HCT116 (cell line): Measurements from ENCODE around the gene PRLH. TPM values are rescaled to one million over a fixed set of nuclear protein-coding genes. Genes with fewer than 3 reads are reported as not detected.

Experiments
- ATAC-seq: fragments of 200-7000 bp; cut with Tn5 transposase; 2 replicates; pipeline ENCODE4 v1.9.1; 2020; ENCODE audit warnings: mild to moderate bottlenecking, moderate library complexity
- BruUV-seq: library from RNA; stranded (reverse); fragments of 400-500 nt; replicated peaks from 2 replicates; lab custom pipeline; 2021; lab: Mats Ljungman, UMichigan
- CTCF ChIA-PET: fragments of 300-600 bp; sonication (Branson Sonifier 250); formaldehyde crosslinking; loops from one replicate; lab custom pipeline; 2021; ENCODE audit warnings: antibody characterized with exemption; lab: Charles Lee
- POLR2A ChIA-PET: fragments of 300-600, 350-600 bp; sonication (Branson Sonifier 250); formaldehyde crosslinking; loops from one replicate; lab custom pipeline; 2021; ENCODE audit warnings: antibody characterized with exemption; lab: Charles Lee
- RAD21 ChIA-PET, 2 experiments: fragments of 300-600 bp; sonication (Branson Sonifier 250); formaldehyde crosslinking; loops; one replicate each; lab custom pipeline; 2023; ENCODE audit warnings: low total read pairs in 2 of 2; ENCODE audit not compliant: uncharacterized antibody in 2 of 2, unreplicated experiment in 2 of 2, low non-redundant PET in 1 of 2; lab: Charles Lee
- DNase-seq: peaks from one replicate; pipeline ENCODE4 v3.0.0-alpha.2; 2010; ENCODE audit warnings: low read depth, low spot score
- H2AFZ ChIP-seq: fragments of 200-600 bp; shearing (Covaris generic), sonication (generic); 2 replicates; pipeline ENCODE4 v1.6.1; 2017; ENCODE audit warnings: low read depth, mixed run types, mixed read lengths, antibody characterized with exemption, low read length; ENCODE audit not compliant: poor library complexity, severe bottlenecking
- H3K27ac ChIP-seq: 2 replicates; pipeline ENCODE4 v1.5.1; 2012; ENCODE audit warnings: low read depth, low read length
- H3K27me3 ChIP-seq: fragments of 200-600 bp; sonication (generic); 2 replicates; pipeline ENCODE4 v1.6.1; 2016; ENCODE audit warnings: mixed run types, low read length, mixed read lengths; ENCODE audit not compliant: insufficient read depth
- H3K36me3 ChIP-seq, 2 experiments: fragments of 200-500 bp in 1 of 2; fragments of 200-600 bp in 1 of 2; sonication (Bioruptor generic) in 1 of 2; sonication (generic) in 1 of 2; 2 replicates each; pipeline versions ENCODE4 v1.5.1 to v1.6.1; 2014 to 2016; ENCODE audit warnings: low read length in 2 of 2, inconsistent platforms in 1 of 2, mixed read lengths in 1 of 2, mixed run types in 1 of 2; ENCODE audit not compliant: insufficient read depth in 2 of 2, control insufficient read depth in 1 of 2
- H3K4me1 ChIP-seq, 2 experiments: fragments of 200-600 bp in 1 of 2; sonication (generic) in 1 of 2; 2 replicates each; pipeline versions ENCODE4 v1.5.1 to v1.6.1; 2012 to 2017; ENCODE audit warnings: low read length in 2 of 2, inconsistent platforms in 1 of 2, mild to moderate bottlenecking in 1 of 2, mixed read lengths in 1 of 2, mixed run types in 1 of 2, moderate library complexity in 1 of 2; ENCODE audit not compliant: insufficient read depth in 2 of 2, control insufficient read depth in 1 of 2
- H3K4me2 ChIP-seq: fragments of 200-600 bp; sonication (generic); 2 replicates; pipeline ENCODE4 v1.6.1; 2017; ENCODE audit warnings: mixed run types, low read length, mixed read lengths
- H3K4me3 ChIP-seq, 2 experiments: fragments of 200-600 bp in 1 of 2; sonication (generic) in 1 of 2; replicated peaks in 1 of 2; 2 replicates each; pipeline ENCODE4 v1.5.1; 2011 to 2016; ENCODE audit warnings: low read length in 2 of 2, control low read depth in 1 of 2, low read depth in 1 of 2, mild to moderate bottlenecking in 1 of 2, mixed read lengths in 1 of 2, mixed run types in 1 of 2
- H3K79me2 ChIP-seq: fragments of 200-600 bp; sonication (generic); 2 replicates; pipeline ENCODE4 v1.6.1; 2017; ENCODE audit warnings: mild to moderate bottlenecking, mixed run types, low read length, moderate library complexity, mixed read lengths; ENCODE audit not compliant: insufficient read depth
- H3K9ac ChIP-seq: fragments of 200-600 bp; sonication (generic); 2 replicates; pipeline ENCODE4 v1.6.1; 2016; ENCODE audit warnings: low read length, mixed read lengths
- H3K9me2 ChIP-seq: fragments of 200-600 bp; sonication (generic), shearing (Covaris generic); 2 replicates; pipeline ENCODE4 v1.6.1; 2017; ENCODE audit warnings: mixed run types, mild to moderate bottlenecking, moderate library complexity; ENCODE audit not compliant: insufficient read depth
- H3K9me3 ChIP-seq, 2 experiments: fragments of 200-500 bp in 1 of 2; fragments of 200-600 bp in 1 of 2; sonication (Bioruptor generic) in 1 of 2; sonication (generic) in 1 of 2; 2 replicates each; pipeline ENCODE4 v1.6.1; 2014 to 2017; ENCODE audit warnings: low read length in 2 of 2, mixed read lengths in 2 of 2, inconsistent platforms in 1 of 2, low read depth in 1 of 2, mild to moderate bottlenecking in 1 of 2, mixed run types in 1 of 2, moderate library complexity in 1 of 2; ENCODE audit not compliant: control insufficient read depth in 1 of 2, insufficient read depth in 1 of 2
- H4K20me1 ChIP-seq: fragments of 200-600 bp; sonication (generic), shearing (Covaris generic); 2 replicates; pipeline ENCODE4 v1.6.1; 2017; ENCODE audit warnings: mixed run types, mild to moderate bottlenecking, moderate library complexity; ENCODE audit not compliant: insufficient read depth
- CBX3 ChIP-seq: IDR thresholded peaks from 2 replicates; pipeline ENCODE4 v1.6.1; 2012; ENCODE audit warnings: low read depth
- CEBPB ChIP-seq: IDR thresholded peaks from 2 replicates; pipeline ENCODE4 v1.6.1; 2012; ENCODE audit warnings: low read depth
- EGR1 ChIP-seq: IDR thresholded peaks from 2 replicates; pipeline ENCODE4 v1.6.1; 2012; ENCODE audit warnings: low read depth
- ELF1 ChIP-seq: IDR thresholded peaks from 2 replicates; pipeline ENCODE4 v1.6.1; 2012; ENCODE audit warnings: low read depth, borderline replicate concordance
- EZH2 ChIP-seq: fragments of 200-600 bp; sonication (generic); IDR thresholded peaks from 2 replicates; pipeline ENCODE4 v1.6.1; 2017; ENCODE audit warnings: antibody characterized with exemption, mixed run types
- EZH2phosphoT487 ChIP-seq: fragments of 200-600 bp; IDR thresholded peaks from 2 replicates; pipeline ENCODE4 v1.6.1; 2018; ENCODE audit warnings: antibody characterized with exemption, borderline replicate concordance
- FOSL1 ChIP-seq: IDR thresholded peaks from 2 replicates; pipeline ENCODE4 v1.6.1; 2012; ENCODE audit warnings: low read depth
- JUND ChIP-seq: IDR thresholded peaks from 2 replicates; pipeline ENCODE4 v1.6.1; 2012
- MAX ChIP-seq: IDR thresholded peaks from 2 replicates; pipeline ENCODE4 v1.6.1; 2012
- POLR2A ChIP-seq: IDR thresholded peaks from 2 replicates; pipeline ENCODE4 v1.7.0; 2011; ENCODE audit warnings: borderline replicate concordance; ENCODE audit not compliant: insufficient read depth, insufficient read length; ENCODE audit errors: extremely low read depth
- POLR2AphosphoS5 ChIP-seq: IDR thresholded peaks from 2 replicates; pipeline ENCODE4 v1.6.1; 2011; ENCODE audit warnings: mild to moderate bottlenecking, low read depth, low read length, moderate library complexity
- RAD21 ChIP-seq: IDR thresholded peaks from 2 replicates; pipeline ENCODE4 v1.6.1; 2012; ENCODE audit warnings: low read depth, mild to moderate bottlenecking
- SIN3A ChIP-seq: IDR thresholded peaks from 2 replicates; pipeline ENCODE4 v1.6.1; 2012; ENCODE audit warnings: low read depth
- SP1 ChIP-seq: IDR thresholded peaks from 2 replicates; pipeline ENCODE4 v1.6.1; 2012; ENCODE audit warnings: low read depth
- SRF ChIP-seq: IDR thresholded peaks from 2 replicates; pipeline ENCODE4 v1.6.1; 2012; ENCODE audit warnings: low read depth
- ZFX ChIP-seq: fragments of 450-650 bp; IDR thresholded peaks from 2 replicates; pipeline ENCODE4 v1.6.1; 2017
- intact Hi-C: fragments of 100-400 bp; cut with micrococcal nuclease; formaldehyde crosslinking; loops from 2 replicates; pipeline ENCODE4 v1.10.0; 2022
- total RNA-seq: library from RNA; stranded (reverse); gene quantifications from one replicate; pipeline ENCODE4 v1.2.1, GENCODE V29; 2021; ENCODE audit not compliant: unreplicated experiment
- TF ChIP-seq, protein P1 (sequence below): IDR thresholded peaks from 2 replicates; pipeline ENCODE4 v1.6.1; 2011; ENCODE audit warnings: mild to moderate bottlenecking, low read length, moderate library complexity; ENCODE audit not compliant: insufficient replicate concordance; ENCODE audit errors: extremely low read depth
- TF ChIP-seq, protein P2 (sequence below), 3 experiments: fragments of 200-600 bp in 1 of 3; sonication (generic) in 1 of 3; IDR thresholded peaks in 2 of 3; conservative IDR thresholded peaks in 1 of 3; 2 replicates each; pipeline ENCODE4 v1.5.1; 2012 to 2017; ENCODE audit warnings: low read depth in 2 of 3, low read length in 2 of 3, antibody characterized with exemption in 1 of 3, borderline replicate concordance in 1 of 3, control low read depth in 1 of 3, mild to moderate bottlenecking in 1 of 3, mixed read lengths in 1 of 3, mixed run types in 1 of 3, moderate library complexity in 1 of 3; ENCODE audit not compliant: insufficient read depth in 1 of 3
- TF ChIP-seq, protein P3 (sequence below): IDR thresholded peaks from 2 replicates; pipeline ENCODE4 v1.6.1; 2012
- TF ChIP-seq, protein P4 (sequence below): IDR thresholded peaks from 2 replicates; pipeline ENCODE4 v1.6.1; 2012; ENCODE audit warnings: low read depth

Gene PRLH
- total RNA-seq, 1 experiment from 2014 or later, result not detected

GRCh38 chr2:237597196-237598145, 31.1 kb downstream of the PRLH start:
- TF ChIP-seq POLR2A (no peak), SRF (no peak), SIN3A (no peak), POLR2AphosphoS5 (no peak), RAD21 (no peak), MAX (no peak), CBX3 (no peak), JUND (no peak), EGR1 (no peak), CEBPB (no peak), EZH2phosphoT487 (no peak), EZH2 (no peak), SP1 (no peak), FOSL1 (no peak), ELF1 (no peak), ZFX (no peak)
- TF ChIP-seq, protein P1, sequence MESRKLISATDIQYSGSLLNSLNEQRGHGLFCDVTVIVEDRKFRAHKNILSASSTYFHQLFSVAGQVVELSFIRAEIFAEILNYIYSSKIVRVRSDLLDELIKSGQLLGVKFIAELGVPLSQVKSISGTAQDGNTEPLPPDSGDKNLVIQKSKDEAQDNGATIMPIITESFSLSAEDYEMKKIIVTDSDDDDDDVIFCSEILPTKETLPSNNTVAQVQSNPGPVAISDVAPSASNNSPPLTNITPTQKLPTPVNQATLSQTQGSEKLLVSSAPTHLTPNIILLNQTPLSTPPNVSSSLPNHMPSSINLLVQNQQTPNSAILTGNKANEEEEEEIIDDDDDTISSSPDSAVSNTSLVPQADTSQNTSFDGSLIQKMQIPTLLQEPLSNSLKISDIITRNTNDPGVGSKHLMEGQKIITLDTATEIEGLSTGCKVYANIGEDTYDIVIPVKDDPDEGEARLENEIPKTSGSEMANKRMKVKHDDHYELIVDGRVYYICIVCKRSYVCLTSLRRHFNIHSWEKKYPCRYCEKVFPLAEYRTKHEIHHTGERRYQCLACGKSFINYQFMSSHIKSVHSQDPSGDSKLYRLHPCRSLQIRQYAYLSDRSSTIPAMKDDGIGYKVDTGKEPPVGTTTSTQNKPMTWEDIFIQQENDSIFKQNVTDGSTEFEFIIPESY, result no peak
- TF ChIP-seq, protein P2, sequence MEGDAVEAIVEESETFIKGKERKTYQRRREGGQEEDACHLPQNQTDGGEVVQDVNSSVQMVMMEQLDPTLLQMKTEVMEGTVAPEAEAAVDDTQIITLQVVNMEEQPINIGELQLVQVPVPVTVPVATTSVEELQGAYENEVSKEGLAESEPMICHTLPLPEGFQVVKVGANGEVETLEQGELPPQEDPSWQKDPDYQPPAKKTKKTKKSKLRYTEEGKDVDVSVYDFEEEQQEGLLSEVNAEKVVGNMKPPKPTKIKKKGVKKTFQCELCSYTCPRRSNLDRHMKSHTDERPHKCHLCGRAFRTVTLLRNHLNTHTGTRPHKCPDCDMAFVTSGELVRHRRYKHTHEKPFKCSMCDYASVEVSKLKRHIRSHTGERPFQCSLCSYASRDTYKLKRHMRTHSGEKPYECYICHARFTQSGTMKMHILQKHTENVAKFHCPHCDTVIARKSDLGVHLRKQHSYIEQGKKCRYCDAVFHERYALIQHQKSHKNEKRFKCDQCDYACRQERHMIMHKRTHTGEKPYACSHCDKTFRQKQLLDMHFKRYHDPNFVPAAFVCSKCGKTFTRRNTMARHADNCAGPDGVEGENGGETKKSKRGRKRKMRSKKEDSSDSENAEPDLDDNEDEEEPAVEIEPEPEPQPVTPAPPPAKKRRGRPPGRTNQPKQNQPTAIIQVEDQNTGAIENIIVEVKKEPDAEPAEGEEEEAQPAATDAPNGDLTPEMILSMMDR (IDR thresholded peaks at IDR 0.05 in 2 of 3, conservative IDR thresholded peaks at IDR 0.05 in 1 of 3; ENCODE audit: borderline replicate concordance in 1 of 3, insufficient read depth in 1 of 3, low read depth in 2 of 3, low read length in 2 of 3), result no peak
- TF ChIP-seq, protein P3, sequence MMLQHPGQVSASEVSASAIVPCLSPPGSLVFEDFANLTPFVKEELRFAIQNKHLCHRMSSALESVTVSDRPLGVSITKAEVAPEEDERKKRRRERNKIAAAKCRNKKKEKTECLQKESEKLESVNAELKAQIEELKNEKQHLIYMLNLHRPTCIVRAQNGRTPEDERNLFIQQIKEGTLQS, result no peak
- TF ChIP-seq, protein P4, sequence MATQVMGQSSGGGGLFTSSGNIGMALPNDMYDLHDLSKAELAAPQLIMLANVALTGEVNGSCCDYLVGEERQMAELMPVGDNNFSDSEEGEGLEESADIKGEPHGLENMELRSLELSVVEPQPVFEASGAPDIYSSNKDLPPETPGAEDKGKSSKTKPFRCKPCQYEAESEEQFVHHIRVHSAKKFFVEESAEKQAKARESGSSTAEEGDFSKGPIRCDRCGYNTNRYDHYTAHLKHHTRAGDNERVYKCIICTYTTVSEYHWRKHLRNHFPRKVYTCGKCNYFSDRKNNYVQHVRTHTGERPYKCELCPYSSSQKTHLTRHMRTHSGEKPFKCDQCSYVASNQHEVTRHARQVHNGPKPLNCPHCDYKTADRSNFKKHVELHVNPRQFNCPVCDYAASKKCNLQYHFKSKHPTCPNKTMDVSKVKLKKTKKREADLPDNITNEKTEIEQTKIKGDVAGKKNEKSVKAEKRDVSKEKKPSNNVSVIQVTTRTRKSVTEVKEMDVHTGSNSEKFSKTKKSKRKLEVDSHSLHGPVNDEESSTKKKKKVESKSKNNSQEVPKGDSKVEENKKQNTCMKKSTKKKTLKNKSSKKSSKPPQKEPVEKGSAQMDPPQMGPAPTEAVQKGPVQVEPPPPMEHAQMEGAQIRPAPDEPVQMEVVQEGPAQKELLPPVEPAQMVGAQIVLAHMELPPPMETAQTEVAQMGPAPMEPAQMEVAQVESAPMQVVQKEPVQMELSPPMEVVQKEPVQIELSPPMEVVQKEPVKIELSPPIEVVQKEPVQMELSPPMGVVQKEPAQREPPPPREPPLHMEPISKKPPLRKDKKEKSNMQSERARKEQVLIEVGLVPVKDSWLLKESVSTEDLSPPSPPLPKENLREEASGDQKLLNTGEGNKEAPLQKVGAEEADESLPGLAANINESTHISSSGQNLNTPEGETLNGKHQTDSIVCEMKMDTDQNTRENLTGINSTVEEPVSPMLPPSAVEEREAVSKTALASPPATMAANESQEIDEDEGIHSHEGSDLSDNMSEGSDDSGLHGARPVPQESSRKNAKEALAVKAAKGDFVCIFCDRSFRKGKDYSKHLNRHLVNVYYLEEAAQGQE, result no peak
- Histone ChIP-seq H3K27ac (no peak overlapping the region), H3K4me1 (peaks cover 4 to 6% of the 10 kb centered on the region in 2 experiments; a peak in 2 of 4 replicates), H2AFZ (no peak overlapping the region), H3K4me3 (no peak overlapping the region), H3K27me3 (no peaks in the 10 kb centered on the region), H3K4me2 (no peak overlapping the region), H3K9me3 (no peaks in the 10 kb centered on the region), H3K9ac (no peak overlapping the region), H3K36me3 (no peaks in the 10 kb centered on the region), H3K9me2 (no peaks in the 10 kb centered on the region), H4K20me1 (no peaks in the 10 kb centered on the region), H3K79me2 (no peaks in the 10 kb centered on the region)
- no peak for DNase-seq
- ChIA-PET CTCF (no interaction called here), POLR2A (no interaction called here), RAD21 (no interaction called here)
- intact Hi-C loops, result no loop called here
- no peak for ATAC-seq
- BruUV-seq, result no TSS peak
